HepG2 (cell line): ENCODE measurements around the gene STIMATE. TPM values are rescaled to one million over a fixed set of nuclear protein-coding genes. Genes with fewer than 3 reads are reported as not detected.
A peak's percentile ranks its signal among the peaks of the same experiment; 100 is the strongest.

Source experiments
- ATAC-seq: fragments of 200-7000 bp; cut with Tn5 transposase; 3 replicates; pipeline ENCODE4 v1.9.1; 2020; ENCODE audit warnings: mild to moderate bottlenecking, moderate library complexity
- BruUV-seq: library from RNA; stranded (reverse); fragments of 400-500 nt; replicated peaks from 2 replicates; lab custom pipeline; 2021; lab: Mats Ljungman, UMichigan
- CTCF ChIA-PET: fragments of 300-600 bp; formaldehyde crosslinking; extraction: SDS; loops from one replicate; lab custom pipeline; 2021; ENCODE audit warnings: low total read pairs, inconsistent platforms, low intra/inter-chr PET ratio; lab: Yijun Ruan, JAX
- POLR2A ChIA-PET: fragments of 350-600 bp; sonication (Branson Sonifier 250); formaldehyde crosslinking; loops from one replicate; lab custom pipeline; 2020; ENCODE audit warnings: antibody characterized with exemption, inconsistent platforms; lab: Yijun Ruan, JAX
- DNase-seq: peaks from one replicate; pipeline ENCODE4 v3.0.0-alpha.2; 2015; ENCODE audit warnings: low spot score
- FAIRE-seq: peaks from 3 replicates; lab custom pipeline; 2011; peaks lifted over from hg19 to GRCh38; lab: Jason Lieb, UNC
- H2AFZ ChIP-seq: one replicate; pipeline ENCODE4 v1.6.1; 2011; ENCODE audit warnings: low read length, inconsistent platforms
- H3K27ac ChIP-seq: fragments of 300-600 bp; 3 replicates; pipeline ENCODE4 v1.8.0; 2011; ENCODE audit warnings: mixed run types, mild to moderate bottlenecking, mixed read lengths, low read length, inconsistent platforms; ENCODE audit not compliant: insufficient read depth; ENCODE audit errors: extremely low read length
- H3K27me3 ChIP-seq, 2 experiments: fragments of 200-600 bp in 1 of 2; 2 replicates in 1 of 2; 3 replicates in 1 of 2; pipeline versions ENCODE4 v1.6.0 to v1.8.0; 2011; ENCODE audit warnings: low read length in 2 of 2, mild to moderate bottlenecking in 2 of 2, moderate library complexity in 2 of 2, inconsistent platforms in 1 of 2; ENCODE audit not compliant: insufficient read depth in 2 of 2, control insufficient read depth in 1 of 2
- H3K36me3 ChIP-seq, 2 experiments: fragments of 200-600 bp in 1 of 2; replicated peaks in 1 of 2; 2 replicates in 1 of 2; 3 replicates in 1 of 2; pipeline versions ENCODE4 v1.5.1 to v1.8.0; 2011; ENCODE audit warnings: low read length in 2 of 2, inconsistent platforms in 1 of 2; ENCODE audit not compliant: insufficient read depth in 2 of 2, control insufficient read depth in 1 of 2
- H3K4me1 ChIP-seq: 2 replicates; pipeline ENCODE4 v1.5.1; 2012; ENCODE audit warnings: low read length, inconsistent platforms; ENCODE audit not compliant: insufficient read depth
- H3K4me2 ChIP-seq: 2 replicates; pipeline ENCODE4 v1.6.0; 2011; ENCODE audit warnings: low read depth, low read length, inconsistent platforms
- H3K4me3 ChIP-seq, 3 experiments: fragments of 200-600 bp in 1 of 3; sonication (generic), shearing (Covaris generic) in 1 of 3; replicated peaks in 1 of 3; 2 replicates each; pipeline ENCODE4 v1.5.1; 2011 to 2016; ENCODE audit warnings: low read length in 3 of 3, inconsistent platforms in 2 of 3, low read depth in 2 of 3, mild to moderate bottlenecking in 2 of 3, control low read depth in 1 of 3, mixed read lengths in 1 of 3; ENCODE audit not compliant: insufficient read depth in 1 of 3
- H3K79me2 ChIP-seq: one replicate; pipeline ENCODE4 v1.6.1; 2011; ENCODE audit warnings: low read length, inconsistent platforms; ENCODE audit not compliant: insufficient read depth
- H3K9ac ChIP-seq: 2 replicates; pipeline ENCODE4 v1.6.0; 2011; ENCODE audit warnings: mild to moderate bottlenecking, low read depth, low read length, inconsistent platforms; ENCODE audit not compliant: insufficient read depth
- H3K9me3 ChIP-seq: 2 replicates; pipeline ENCODE4 v1.5.1; 2012; ENCODE audit warnings: mild to moderate bottlenecking, low read length
- H4K20me1 ChIP-seq: 2 replicates; pipeline ENCODE4 v1.6.0; 2011; ENCODE audit warnings: inconsistent platforms, mild to moderate bottlenecking, low read length, moderate library complexity; ENCODE audit not compliant: insufficient read depth
- KAT2B ChIP-seq: fragments of 150-350 bp; IDR thresholded peaks from 2 replicates; pipeline ENCODE4 v1.6.1; 2014; ENCODE audit warnings: low read depth, low read length, borderline replicate concordance
- REST ChIP-seq, 2 experiments: IDR thresholded peaks; 2 replicates each; pipeline ENCODE4 v1.6.1; 2011 to 2012; ENCODE audit warnings: low read length in 2 of 2, borderline replicate concordance in 1 of 2, low read depth in 1 of 2, mild to moderate bottlenecking in 1 of 2, moderate library complexity in 1 of 2
- SIN3B ChIP-seq: fragments of 150-350 bp; IDR thresholded peaks from 2 replicates; pipeline ENCODE4 v1.6.1; 2014; ENCODE audit warnings: low read length
- WGBS: methylation state at CpG from one replicate; pipeline ENCODE4 v1.1.6; 2017; ENCODE audit warnings: low lambda C conversion rate; 5-methylcytosine and 5-hydroxymethylcytosine counted together
- in situ Hi-C: cut with HindIII; loops from 2 replicates; pipeline ENCODE4 v1.10.0; 2017; ENCODE audit warnings: low pct_unique_long_range_greater_than_20kb; ENCODE audit not compliant: extremely low pct_ligation_motif_present
- intact Hi-C: fragments of 100-400 bp; cut with micrococcal nuclease; formaldehyde crosslinking; loops from one replicate; pipeline ENCODE4 v1.10.0; 2022; ENCODE audit not compliant: unreplicated experiment
- polyA plus RNA-seq, 8 experiments: library from polyadenylated mRNA; depleted of rRNA in 3 of 8; stranded (reverse) in 7 of 8; unstranded in 1 of 8; fragments of >200 nt; fragmentation: Illumina TruSeq in 4 of 8; extraction: Trizol in 4 of 8; gene quantifications; 2 replicates each; pipeline versions ENCODE4 v1.2.1 to v1.2.3, GENCODE V29; 2011 to 2016; ENCODE audit warnings: low read depth in 4 of 8, missing spikeins in 1 of 8, mixed read lengths in 1 of 8; ENCODE audit not compliant: insufficient read depth in 1 of 8
- total RNA-seq, 5 experiments: library from RNA; depleted of rRNA; stranded (reverse); fragments of >200 nt; fragmentation: Illumina TruSeq; extraction: Trizol; gene quantifications; 2 replicates each; pipeline ENCODE4 v1.2.3, GENCODE V29; 2016; ENCODE audit warnings: low read depth in 1 of 5

Gene STIMATE
- total and polyA plus RNA-seq, 2 of the 13 experiments (the other 11 are each of a cell fraction or from before 2014, with no cell fraction given), result 5.7 to 11.7 TPM

GRCh38 chr3:52854013-52854412, 43.3 kb downstream of the STIMATE start:
- no peaks in the 10 kb centered on the region for H3K4me1 ChIP-seq
- no peak for FAIRE-seq
- no peaks in the 10 kb centered on the region for H4K20me1 ChIP-seq
- POLR2A ChIA-PET, result no interaction called here
- intact Hi-C loops (loop anchor here (5.0 kb wide), 2 partner anchors 38 to 133 kb away; no protein-coding TSS in a partner anchor), in situ Hi-C loops (loop anchor here (5.0 to 10.0 kb wide), 2 partner anchors 81 to 223 kb away; no protein-coding TSS in a partner anchor)
- TF ChIP-seq KAT2B (no peak), REST (IDR thresholded peaks at IDR 0.05; ENCODE audit: borderline replicate concordance in 1 of 2, low read depth in 1 of 2, low read length in 2 of 2) (peak in 1 of 2 experiments; percentile 87; a peak in 3 of 4 replicates), SIN3B (no peak)
- CTCF ChIA-PET, result interaction anchor here (1.1 kb wide), 1 partner anchor 81 kb away, joined by 6 read pairs; no protein-coding TSS in a partner anchor
- ATAC-seq, result no peak
- no peak for DNase-seq
- no peak overlapping the region for H3K4me2 ChIP-seq
- peaks cover 1 to 6% of the 10 kb centered on the region in 2 experiments; a peak in 3 of 5 replicates for H3K36me3 ChIP-seq
- H3K27ac ChIP-seq, result no peak overlapping the region
- no TSS peak for BruUV-seq
- H3K9me3 ChIP-seq, result no peaks in the 10 kb centered on the region
- no peak overlapping the region for H3K9ac ChIP-seq
- H3K4me3 ChIP-seq, result no peak overlapping the region
- WGBS, result 100% methylated on average over 2 of the region's 2 CpGs
- no peaks in the 10 kb centered on the region for H3K79me2 ChIP-seq
- no peak overlapping the region for H2AFZ ChIP-seq
- no peaks in the 10 kb centered on the region for H3K27me3 ChIP-seq
